DMS 273 treated with DMSO at 0.1 percent for 48 hours (cell line): ENCODE measurements around the gene EPHA8.

Experiments
- DNase-seq: peaks from one replicate; lab custom pipeline; 2025; lab: John Stamatoyannopoulos, UW

Gene EPHA8

GRCh38 chr1:22567197-22567596 lies 3.9 kb downstream of the EPHA8 start:
- DNase-seq: no peak

GRCh38 chr1:22567994-22568393 lies 4.7 kb downstream of the EPHA8 start:
- no peak for DNase-seq

DNA sequence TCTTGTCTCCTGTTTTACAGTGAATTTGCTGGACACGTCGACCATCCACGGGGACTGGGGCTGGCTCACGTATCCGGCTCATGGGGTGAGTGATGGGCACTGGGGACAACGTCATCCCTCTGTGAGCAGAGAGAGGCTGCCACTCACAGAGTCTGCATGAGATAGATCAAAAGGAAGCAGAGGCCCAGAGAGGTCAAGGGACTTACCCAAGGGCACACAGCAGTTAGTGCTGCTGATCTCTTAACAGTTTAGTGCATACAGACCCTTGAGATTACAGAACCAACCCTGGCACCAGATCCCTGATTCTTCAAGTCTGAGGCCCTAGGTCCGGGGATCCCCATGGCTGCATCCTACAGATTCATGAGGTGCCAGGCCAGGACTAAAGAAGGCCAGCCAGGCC lies 6.0 kb downstream of the EPHA8 start:
- DNase-seq: no peak

GRCh38 chr1:22570140-22570909 lies 7.0 kb downstream of the EPHA8 start:
- no peak for DNase-seq

- no peak for DNase-seq
Observed at GRCh38 chr1:22572818-22573217, 9.5 kb downstream of the EPHA8 start.

- no peak for DNase-seq
Observed at GRCh38 chr1:22573237-22573636, 9.9 kb downstream of the EPHA8 start.

GRCh38 chr1:22575532-22576149 lies 12.4 kb downstream of the EPHA8 start:
- no peak for DNase-seq

DNA sequence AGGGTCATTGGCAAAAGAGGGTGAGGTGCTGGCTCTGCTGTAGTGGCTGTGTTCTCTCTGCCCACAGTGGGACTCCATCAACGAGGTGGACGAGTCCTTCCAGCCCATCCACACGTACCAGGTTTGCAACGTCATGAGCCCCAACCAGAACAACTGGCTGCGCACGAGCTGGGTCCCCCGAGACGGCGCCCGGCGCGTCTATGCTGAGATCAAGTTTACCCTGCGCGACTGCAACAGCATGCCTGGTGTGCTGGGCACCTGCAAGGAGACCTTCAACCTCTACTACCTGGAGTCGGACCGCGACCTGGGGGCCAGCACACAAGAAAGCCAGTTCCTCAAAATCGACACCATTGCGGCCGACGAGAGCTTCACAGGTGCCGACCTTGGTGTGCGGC lies 12.9 kb downstream of the EPHA8 start:
- no peak for DNase-seq

GRCh38 chr1:22576617-22577016 lies 13.3 kb downstream of the EPHA8 start:
- no peak for DNase-seq

- no peak for DNase-seq
Observed at GRCh38 chr1:22578732-22579361, 15.6 kb downstream of the EPHA8 start.

DNA sequence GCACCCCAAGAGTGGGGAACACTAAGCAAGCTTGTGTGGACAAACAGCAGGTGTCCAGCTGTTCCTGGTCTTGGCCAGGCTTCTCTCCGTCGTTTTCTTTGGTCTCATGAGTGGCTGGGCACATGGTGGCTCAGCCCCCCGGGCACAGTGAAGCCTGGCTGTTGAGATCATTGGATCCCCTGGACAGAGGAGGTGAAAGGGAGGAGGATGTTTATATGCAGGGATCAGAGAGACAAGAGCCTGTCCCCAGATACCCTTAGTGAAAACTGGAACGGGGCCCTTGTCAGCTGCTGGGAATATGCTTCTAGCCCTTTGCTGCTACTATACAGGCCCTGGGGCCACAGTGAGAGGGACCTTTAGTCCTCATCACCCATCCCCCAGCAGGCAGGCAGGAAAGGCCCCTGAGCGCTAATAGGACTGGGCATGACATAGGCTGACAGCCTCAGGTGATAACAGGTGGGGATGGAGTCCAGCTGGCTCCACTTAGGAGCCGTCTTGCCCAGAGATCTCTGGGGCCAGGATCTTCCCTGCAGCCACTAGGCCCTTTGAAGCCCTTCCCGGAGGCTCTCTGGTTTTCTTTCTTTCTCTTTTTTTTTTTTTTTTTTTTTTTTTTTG lies 16.4 kb downstream of the EPHA8 start:
- DNase-seq: no peak

GRCh38 chr1:22582661-22583635 lies 19.7 kb downstream of the EPHA8 start:
- DNase-seq: no peak

DNA sequence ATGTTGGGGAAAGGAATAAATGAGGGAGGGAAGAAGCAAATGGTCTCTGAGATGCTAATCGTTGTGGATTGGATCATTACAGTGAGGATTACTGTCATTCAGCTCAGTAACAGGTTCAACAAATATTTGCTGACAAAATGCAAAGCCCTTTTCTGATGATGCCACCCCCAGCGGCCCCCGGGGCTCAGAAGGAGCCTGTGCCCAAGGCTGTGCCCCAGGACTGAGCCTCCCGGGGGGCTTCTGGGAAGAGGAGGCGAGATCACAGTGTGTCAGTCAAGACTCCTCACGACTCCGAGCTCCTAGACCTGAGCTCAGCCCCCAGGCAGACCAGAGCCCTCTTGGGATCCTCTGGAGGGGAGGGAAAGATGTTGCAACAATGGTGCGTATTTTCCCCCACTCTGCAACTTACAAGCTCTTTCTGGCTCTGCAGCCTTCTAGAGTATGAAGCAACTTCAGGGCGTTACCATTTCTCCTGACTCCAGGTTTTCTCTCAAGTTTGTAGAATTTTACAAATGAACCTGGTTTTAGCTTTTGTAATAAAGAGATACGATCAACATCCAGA lies 20.8 kb downstream of the EPHA8 start:
- DNase-seq: no peak

GRCh38 chr1:22584970-22585369 lies 21.7 kb downstream of the EPHA8 start:
- no peak for DNase-seq

GRCh38 chr1:22585471-22585870 lies 22.2 kb downstream of the EPHA8 start:
- no peak for DNase-seq

DNA sequence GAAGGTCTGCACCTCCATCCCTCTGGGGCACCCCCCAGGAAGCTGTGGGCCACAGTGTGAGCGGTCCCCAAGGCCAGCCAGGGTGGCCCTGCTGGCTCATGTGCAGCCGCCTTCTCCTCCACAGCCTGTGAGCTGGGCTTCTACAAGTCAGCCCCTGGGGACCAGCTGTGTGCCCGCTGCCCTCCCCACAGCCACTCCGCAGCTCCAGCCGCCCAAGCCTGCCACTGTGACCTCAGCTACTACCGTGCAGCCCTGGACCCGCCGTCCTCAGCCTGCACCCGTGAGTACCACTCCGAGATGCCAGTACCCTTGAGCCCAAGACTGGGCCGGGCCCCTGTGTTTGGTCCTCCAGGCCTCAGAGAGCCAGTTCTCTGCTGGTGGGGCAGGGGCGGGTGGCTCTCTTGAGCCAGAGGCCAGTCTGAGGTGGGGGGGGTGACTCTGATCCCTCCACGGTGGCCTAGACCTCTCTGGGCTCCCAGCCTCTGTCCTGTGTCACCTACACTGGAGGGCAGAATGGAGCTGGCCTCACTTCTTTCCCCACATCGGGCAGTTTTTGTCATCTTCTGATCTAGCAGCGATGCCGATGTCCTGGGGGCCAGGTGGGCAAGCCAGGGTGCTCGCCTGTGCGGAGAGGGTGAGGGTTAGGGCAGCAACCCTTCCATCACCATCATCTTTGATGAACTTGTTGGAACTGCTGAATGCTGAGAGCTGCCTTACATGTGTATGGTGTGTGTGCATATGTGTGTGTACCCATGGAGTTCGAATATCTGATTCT lies 23.3 kb downstream of the EPHA8 start:
- no peak for DNase-seq

GRCh38 chr1:22587247-22587646 lies 24.0 kb downstream of the EPHA8 start:
- DNase-seq: no peak

DNA sequence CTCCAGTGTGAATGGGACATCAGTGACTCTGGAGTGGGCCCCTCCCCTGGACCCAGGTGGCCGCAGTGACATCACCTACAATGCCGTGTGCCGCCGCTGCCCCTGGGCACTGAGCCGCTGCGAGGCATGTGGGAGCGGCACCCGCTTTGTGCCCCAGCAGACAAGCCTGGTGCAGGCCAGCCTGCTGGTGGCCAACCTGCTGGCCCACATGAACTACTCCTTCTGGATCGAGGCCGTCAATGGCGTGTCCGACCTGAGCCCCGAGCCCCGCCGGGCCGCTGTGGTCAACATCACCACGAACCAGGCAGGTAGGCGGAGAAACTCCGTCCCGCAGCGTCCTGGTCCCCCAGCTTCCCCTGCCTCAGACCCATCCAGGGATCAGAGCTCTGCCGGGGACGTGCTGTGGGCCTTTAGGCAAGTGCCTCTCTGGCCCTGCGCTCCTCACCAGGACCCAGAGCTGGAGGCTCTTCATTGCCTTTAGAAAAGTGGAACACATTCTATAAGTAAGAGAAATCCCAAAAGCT lies 25.7 kb downstream of the EPHA8 start:
- no peak for DNase-seq

- no peak for DNase-seq
Observed at GRCh38 chr1:22591576-22591975, 28.3 kb downstream of the EPHA8 start.

DNA sequence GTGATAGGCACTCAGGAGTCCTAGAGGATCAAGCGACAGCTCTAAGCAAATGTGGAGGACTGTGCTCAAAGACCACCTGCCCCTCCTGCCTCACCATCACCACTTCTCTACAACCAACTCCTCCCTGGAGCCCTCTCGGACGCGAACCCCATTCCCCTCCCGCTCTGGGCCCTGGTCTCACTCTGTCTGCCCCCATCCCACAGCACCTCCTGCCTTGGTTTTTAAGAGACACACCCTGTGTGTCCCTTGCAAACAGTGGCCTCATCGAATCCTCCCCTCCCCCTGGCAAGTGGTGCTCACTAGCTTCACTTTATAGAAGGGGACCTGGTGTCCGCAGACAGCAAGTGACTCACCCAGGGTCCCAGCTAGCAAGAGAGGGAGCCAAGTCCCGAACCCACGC lies 28.8 kb downstream of the EPHA8 start:
- DNase-seq: no peak
